Measurements from ENCODE around the gene MAP2K7.

DNA sequence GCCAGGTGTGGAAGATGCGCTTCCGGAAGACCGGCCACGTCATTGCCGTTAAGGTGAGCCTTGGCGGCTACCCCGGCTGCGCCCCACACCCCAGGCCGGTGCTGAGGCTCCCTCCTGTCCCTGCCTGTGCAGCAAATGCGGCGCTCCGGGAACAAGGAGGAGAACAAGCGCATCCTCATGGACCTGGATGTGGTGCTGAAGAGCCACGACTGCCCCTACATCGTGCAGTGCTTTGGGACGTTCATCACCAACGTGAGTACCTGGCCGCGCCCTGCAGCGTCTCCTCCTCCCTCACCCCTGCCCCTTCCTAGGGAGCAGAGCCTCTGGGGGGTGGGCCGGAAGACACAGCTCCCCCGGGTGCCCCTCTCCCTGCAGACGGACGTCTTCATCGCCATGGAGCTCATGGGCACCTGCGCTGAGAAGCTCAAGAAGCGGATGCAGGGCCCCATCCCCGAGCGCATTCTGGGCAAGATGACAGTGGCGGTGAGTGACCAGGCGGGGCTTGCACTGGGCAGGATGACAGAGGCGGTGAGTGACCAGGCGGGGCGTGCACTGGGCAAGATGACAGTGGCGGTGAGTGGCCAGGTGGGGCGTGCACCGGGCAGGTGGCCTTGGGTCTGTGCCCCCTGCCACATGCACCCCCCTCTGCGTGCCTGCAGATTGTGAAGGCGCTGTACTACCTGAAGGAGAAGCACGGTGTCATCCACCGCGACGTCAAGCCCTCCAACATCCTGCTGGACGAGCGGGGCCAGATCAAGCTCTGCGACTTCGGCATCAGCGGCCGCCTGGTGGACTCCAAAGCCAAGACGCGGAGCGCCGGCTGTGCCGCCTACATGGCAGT, 6.9 kb downstream of the MAP2K7 start:
- TF ChIP-seq, protein P1, sequence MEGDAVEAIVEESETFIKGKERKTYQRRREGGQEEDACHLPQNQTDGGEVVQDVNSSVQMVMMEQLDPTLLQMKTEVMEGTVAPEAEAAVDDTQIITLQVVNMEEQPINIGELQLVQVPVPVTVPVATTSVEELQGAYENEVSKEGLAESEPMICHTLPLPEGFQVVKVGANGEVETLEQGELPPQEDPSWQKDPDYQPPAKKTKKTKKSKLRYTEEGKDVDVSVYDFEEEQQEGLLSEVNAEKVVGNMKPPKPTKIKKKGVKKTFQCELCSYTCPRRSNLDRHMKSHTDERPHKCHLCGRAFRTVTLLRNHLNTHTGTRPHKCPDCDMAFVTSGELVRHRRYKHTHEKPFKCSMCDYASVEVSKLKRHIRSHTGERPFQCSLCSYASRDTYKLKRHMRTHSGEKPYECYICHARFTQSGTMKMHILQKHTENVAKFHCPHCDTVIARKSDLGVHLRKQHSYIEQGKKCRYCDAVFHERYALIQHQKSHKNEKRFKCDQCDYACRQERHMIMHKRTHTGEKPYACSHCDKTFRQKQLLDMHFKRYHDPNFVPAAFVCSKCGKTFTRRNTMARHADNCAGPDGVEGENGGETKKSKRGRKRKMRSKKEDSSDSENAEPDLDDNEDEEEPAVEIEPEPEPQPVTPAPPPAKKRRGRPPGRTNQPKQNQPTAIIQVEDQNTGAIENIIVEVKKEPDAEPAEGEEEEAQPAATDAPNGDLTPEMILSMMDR (IDR thresholded peaks at IDR 0.05) = no peak
- TF ChIP-seq POLR2A (IDR thresholded peaks at IDR 0.05) = no peak
